Prostate gland (tissue), 2 donors: ENCODE results near the gene ANKRD39. TPM values are rescaled to one million over a fixed set of nuclear protein-coding genes. Genes with fewer than 3 reads are reported as not detected.
"Not testable (repeated sequence)": the region's sequence is repeated elsewhere in the genome, so short reads cannot be mapped to it uniquely, and the experiment has no call there.

Source experiments
- DNase-seq: peaks from one replicate; pipeline ENCODE4 v3.0.0-alpha.2; 2019; ENCODE audit warnings: low spot score
- H3K27ac ChIP-seq, 2 donors: fragments of 200-600 bp; sonication (generic); 2 replicates each; pipeline ENCODE4 v1.5.1; 2017 to 2019
- H3K27me3 ChIP-seq: fragments of 200-600 bp; sonication (generic); replicated peaks from 2 replicates; pipeline ENCODE4 v1.5.1; 2019; ENCODE audit not compliant: insufficient read depth
- H3K36me3 ChIP-seq, 2 donors: fragments of 200-600 bp; sonication (generic); 1 replicate in 1 of 2; 2 replicates in 1 of 2; pipeline versions ENCODE4 v1.5.1 to v1.8.1; 2017 to 2019
- H3K4me1 ChIP-seq: fragments of 200-600 bp; sonication (generic); replicated peaks from 2 replicates; pipeline ENCODE4 v1.5.1; 2019
- H3K4me3 ChIP-seq, 2 donors: fragments of 200-600 bp; sonication (generic); 2 replicates each; pipeline ENCODE4 v1.5.1; 2017 to 2019
- H3K9me3 ChIP-seq: fragments of 200-600 bp; sonication (generic); 2 replicates; pipeline ENCODE4 v1.5.1; 2017
- CTCF ChIP-seq, 4 experiments: fragments of 200-600 bp in 2 of 4; fragments of 450-650 bp in 2 of 4; sonication (generic) in 2 of 4; IDR thresholded peaks; 1 replicate in 3 of 4; 2 replicates in 1 of 4; pipeline ENCODE4 v1.5.1; 2016 to 2019; ENCODE audit warnings: antibody characterized with exemption in 4 of 4, mild to moderate bottlenecking in 2 of 4, moderate library complexity in 2 of 4
- POLR2A ChIP-seq: fragments of 450-650 bp; IDR thresholded peaks from one replicate; pipeline ENCODE4 v1.6.1; 2016; ENCODE audit warnings: antibody characterized with exemption, mild to moderate bottlenecking
- POLR2AphosphoS5 ChIP-seq: sonication (generic); formaldehyde crosslinking; IDR thresholded peaks from one replicate; pipeline ENCODE4 v1.6.1; 2017; ENCODE audit warnings: antibody characterized with exemption
- WGBS: methylation state at CpG from one replicate; pipeline ENCODE4 v1.1.5; 2018; 5-methylcytosine and 5-hydroxymethylcytosine counted together
- intact Hi-C: fragments of 100-400 bp; cut with DNase I; formaldehyde crosslinking; loops from one replicate; pipeline ENCODE4 v1.14.2; 2022
- total RNA-seq, 2 donors: library from RNA; depleted of rRNA; stranded (reverse); fragments of >200 nt; gene quantifications; one replicate each; pipeline ENCODE4 v1.1.0, GENCODE V29; 2016

Gene ANKRD39
- total RNA-seq, 2 donors from 2014 or later, result 21.2 to 38.7 TPM

- 58% methylated on average over 11 of the region's 11 CpGs for WGBS
- intact Hi-C loops, result no loop called here
- Histone ChIP-seq H3K4me1 (peaks cover 19% of the 10 kb centered on the region), H3K36me3 (no peaks in the 10 kb centered on the region), H3K4me3 (no peak overlapping the region), H3K27ac (peak overlapping the region in 1 of 2 donors; percentile 7), H3K27me3 (no peaks in the 10 kb centered on the region), H3K9me3 (no peaks in the 10 kb centered on the region)
- no peak for DNase-seq
- TF ChIP-seq CTCF (IDR thresholded peaks at IDR 0.05) (no peak), POLR2A (no peak), POLR2AphosphoS5 (peak; percentile 6)
Measured at GRCh38 chr2:96891591-96892333, 33.9 kb upstream of the ANKRD39 start.

GRCh38 chr2:96890726-96891385, 33.0 kb upstream of the ANKRD39 start:
- H3K4me3 ChIP-seq, result no peak overlapping the region
- no peak for DNase-seq
- 71% methylated on average over 6 of the region's 6 CpGs for WGBS
- no peak overlapping the region for H3K27ac ChIP-seq
- intact Hi-C loops, result no loop called here
- no peak for TF ChIP-seq POLR2A
- H3K36me3 ChIP-seq, result no peaks in the 10 kb centered on the region
- no peaks in the 10 kb centered on the region for H3K27me3 ChIP-seq
- peaks cover 19% of the 10 kb centered on the region for H3K4me1 ChIP-seq
- H3K9me3 ChIP-seq, result no peaks in the 10 kb centered on the region

GRCh38 chr2:96890252-96890651, 32.4 kb upstream of the ANKRD39 start:
- peaks cover 19% of the 10 kb centered on the region for H3K4me1 ChIP-seq
- no peaks in the 10 kb centered on the region for H3K27me3 ChIP-seq
- no peak for TF ChIP-seq POLR2AphosphoS5
- no peak for TF ChIP-seq CTCF (IDR thresholded peaks at IDR 0.05)
- TF ChIP-seq POLR2A, result no peak
- no peaks in the 10 kb centered on the region for H3K36me3 ChIP-seq
- no peak overlapping the region for H3K27ac ChIP-seq
- no peak for DNase-seq
- 87% methylated on average over 7 of the region's 7 CpGs for WGBS
- intact Hi-C loops, result no loop called here
- H3K9me3 ChIP-seq, result no peaks in the 10 kb centered on the region
- no peak overlapping the region for H3K4me3 ChIP-seq

GRCh38 chr2:96889502-96889901, 31.7 kb upstream of the ANKRD39 start:
- H3K36me3 ChIP-seq, H3K4me3 ChIP-seq, DNase-seq, intact Hi-C loops, H3K9me3 ChIP-seq, H3K27me3 ChIP-seq: not testable (repeated sequence)
- Histone ChIP-seq H3K27ac (peak overlapping the region in 1 of 2 donors; percentile 86), H3K4me1 (peaks cover 19% of the 10 kb centered on the region)
- 93% methylated on average over 5 of the region's 5 CpGs for WGBS

GRCh38 chr2:96888072-96889011, 30.5 kb upstream of the ANKRD39 start:
- intact Hi-C loops, result no loop called here
- H3K27ac ChIP-seq, result peak overlapping the region; percentile 76 to 86
- H3K27me3 ChIP-seq, result no peaks in the 10 kb centered on the region
- peaks cover 19% of the 10 kb centered on the region for H3K4me1 ChIP-seq
- peak; percentile 95 for DNase-seq
- H3K36me3 ChIP-seq, result no peaks in the 10 kb centered on the region
- WGBS, result 23% methylated on average over 11 of the region's 12 CpGs
- H3K9me3 ChIP-seq, result no peaks in the 10 kb centered on the region
- no peak overlapping the region for H3K4me3 ChIP-seq
- peak; percentile 98 for TF ChIP-seq POLR2AphosphoS5
- no peak for TF ChIP-seq POLR2A
- no peak for TF ChIP-seq CTCF (IDR thresholded peaks at IDR 0.05)
